HG02642 (cell line): ENCODE results near the gene ACSL4.

ENCODE experiments used
- ATAC-seq: cut with Tn5 transposase; IDR thresholded peaks from one replicate; pipeline ENCODE4 v1.9.1; 2021; ENCODE audit warnings: mild to moderate bottlenecking; ENCODE audit not compliant: unreplicated experiment, poor library complexity

The ACSL4 gene

GRCh38 chrX:109624641-109625616 lies 108.1 kb downstream of the ACSL4 start, which contains the start of gene KCNE5:
Gene KCNE5 (minus strand): TSS chrX:109625172. CDS start chrX:109625020, 152 bp downstream.
- no peak for ATAC-seq

- no peak for ATAC-seq
These were observed 109.1 kb downstream of the ACSL4 start for GRCh38 chrX:109623997-109624396.

DNA sequence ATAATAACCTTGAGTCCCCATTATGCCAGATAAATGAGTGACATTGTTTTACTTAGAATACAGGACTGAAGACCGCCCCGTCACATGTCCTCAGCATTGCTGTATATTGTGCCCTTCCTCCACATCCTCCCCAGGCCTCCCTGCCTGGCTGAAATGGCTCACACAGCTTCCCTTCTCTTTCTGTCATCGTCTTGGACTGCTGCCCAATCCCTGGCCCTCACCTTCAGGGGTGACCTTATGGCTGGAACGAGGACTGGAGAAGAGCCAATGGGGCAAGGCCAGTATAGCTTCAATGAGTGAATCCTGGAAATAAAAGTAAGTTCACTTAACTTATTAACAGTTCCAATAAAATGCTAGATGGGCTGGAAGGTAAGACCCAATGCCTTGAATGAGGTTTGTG lies 110.8 kb downstream of the ACSL4 start:
- ATAC-seq = no peak

DNA sequence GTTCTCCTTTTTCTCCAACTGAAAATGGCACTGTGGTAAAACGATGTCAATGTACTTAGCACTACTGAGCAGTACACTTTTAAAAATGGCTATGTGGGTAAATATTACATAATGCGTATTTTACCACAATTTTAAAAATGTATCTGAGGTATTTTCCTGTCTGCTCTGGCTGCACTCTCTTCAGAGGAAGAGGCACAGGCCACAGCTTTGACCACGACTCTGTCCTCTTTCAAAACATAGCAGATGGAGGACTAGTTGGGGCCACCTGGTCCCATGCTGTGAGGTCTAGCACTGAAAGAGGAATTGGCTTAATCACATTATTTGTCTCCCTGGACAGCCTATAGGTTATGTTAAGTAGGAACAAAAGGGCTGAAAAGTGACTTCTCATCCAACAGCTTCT lies 113.3 kb downstream of the ACSL4 start:
- no peak for ATAC-seq

GRCh38 chrX:109614951-109615350 lies 118.1 kb downstream of the ACSL4 start:
- no peak for ATAC-seq

GRCh38 chrX:109601486-109601885 lies 131.6 kb downstream of the ACSL4 start:
- ATAC-seq = no peak

DNA sequence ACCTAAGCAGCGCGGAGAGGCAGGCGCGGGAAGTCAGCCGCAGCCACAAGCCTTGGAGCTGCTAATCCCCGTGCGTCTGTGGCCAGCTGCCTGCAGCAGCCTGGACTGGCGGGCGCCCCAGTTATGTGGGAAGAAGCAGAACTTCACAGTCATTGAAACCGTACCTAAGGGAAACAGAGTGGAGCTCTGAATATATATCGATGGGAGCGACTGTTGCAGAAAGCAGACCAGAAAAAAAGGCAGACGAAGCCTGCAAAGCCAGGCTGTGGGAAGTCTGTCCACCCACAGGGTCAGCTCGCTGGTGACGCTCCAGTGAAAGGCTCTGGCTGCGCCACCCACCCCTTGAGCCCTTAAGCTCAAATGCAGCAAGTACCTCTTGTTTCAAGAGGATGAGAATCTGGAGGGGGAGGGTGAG lies 132.8 kb downstream of the ACSL4 start:
- no peak for ATAC-seq

DNA sequence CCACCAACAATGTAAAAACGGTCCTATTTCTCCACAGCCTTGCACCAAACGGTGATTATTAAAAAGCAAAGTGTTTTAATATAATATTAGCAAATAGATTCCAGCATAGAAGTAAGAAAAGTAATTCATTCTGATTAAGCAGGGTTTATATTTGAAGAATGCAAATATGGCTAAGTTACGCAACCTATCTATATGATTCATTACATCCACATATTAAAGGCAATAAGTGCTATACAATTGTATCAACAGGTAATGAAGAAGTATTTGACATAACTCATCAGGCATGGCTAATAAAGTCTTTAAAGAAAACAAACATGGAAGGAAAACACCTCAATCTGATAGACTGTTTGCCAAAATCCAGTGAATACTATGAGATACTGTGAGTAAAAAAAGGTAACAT lies 137.0 kb downstream of the ACSL4 start:
- ATAC-seq = no peak
